Right lung (tissue), 5 donors: ENCODE data around the gene C1QTNF8. TPM values are rescaled to one million over a fixed set of nuclear protein-coding genes. Genes with fewer than 3 reads are reported as not detected.

Source experiments
- DNase-seq, 2 donors: peaks; one replicate each; pipeline ENCODE4 v3.0.0-alpha.2; 2013
- polyA plus RNA-seq, 5 donors: library from polyadenylated mRNA; unstranded; fragments of 120-200 nt; gene quantifications; one replicate each; pipeline versions ENCODE4 v1.2.1 to v1.2.3, GENCODE V29; 2013; ENCODE audit warnings: inconsistent platforms in 1 of 5, low replicate concordance in 1 of 5; ENCODE audit not compliant: insufficient read length in 5 of 5, insufficient read depth in 1 of 5

Gene C1QTNF8
- polyA plus RNA-seq, 5 donors = 0.06 to 0.26 (median 0.24) TPM; not detected in 1

DNA sequence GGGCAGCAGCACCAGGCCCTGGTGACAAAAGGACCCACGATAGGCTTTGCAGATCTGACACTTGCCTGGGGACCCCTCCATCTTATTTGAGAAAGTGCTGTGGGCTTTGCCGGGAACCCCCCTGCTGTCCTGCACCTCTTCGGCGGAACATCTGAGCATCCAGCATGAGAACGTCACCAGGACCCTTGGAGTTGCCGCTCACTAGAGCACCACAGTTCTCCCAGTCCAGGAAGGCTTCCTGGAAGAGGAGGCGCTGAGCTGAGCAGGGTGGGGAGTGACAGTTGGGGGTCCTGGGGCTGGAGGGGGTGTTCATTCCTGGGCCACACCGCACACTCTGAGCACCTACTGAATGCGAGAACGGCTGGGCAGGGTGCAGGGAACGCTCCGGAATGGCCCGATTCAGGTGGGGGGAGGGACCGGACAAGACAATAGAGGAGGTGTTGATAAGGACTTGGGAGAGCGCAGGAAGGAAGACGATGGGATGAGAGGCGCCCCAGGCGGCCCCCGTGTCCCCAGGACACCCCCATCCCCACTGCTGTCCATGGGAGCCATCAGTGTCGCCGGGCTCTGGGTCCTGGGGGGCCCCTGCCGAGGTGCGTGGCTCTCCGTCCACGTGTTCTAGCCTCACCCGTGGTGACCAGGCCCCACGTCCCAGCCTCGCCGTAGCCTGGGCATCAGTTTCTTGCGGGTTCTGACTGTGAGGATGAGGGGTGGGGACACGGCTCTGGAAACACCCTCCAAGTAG, 32.1 kb upstream of the C1QTNF8 start:
- no peak for DNase-seq

- DNase-seq = no peak
These were observed 31.1 kb upstream of the C1QTNF8 start for GRCh38 chr16:1127101-1127500.

DNA sequence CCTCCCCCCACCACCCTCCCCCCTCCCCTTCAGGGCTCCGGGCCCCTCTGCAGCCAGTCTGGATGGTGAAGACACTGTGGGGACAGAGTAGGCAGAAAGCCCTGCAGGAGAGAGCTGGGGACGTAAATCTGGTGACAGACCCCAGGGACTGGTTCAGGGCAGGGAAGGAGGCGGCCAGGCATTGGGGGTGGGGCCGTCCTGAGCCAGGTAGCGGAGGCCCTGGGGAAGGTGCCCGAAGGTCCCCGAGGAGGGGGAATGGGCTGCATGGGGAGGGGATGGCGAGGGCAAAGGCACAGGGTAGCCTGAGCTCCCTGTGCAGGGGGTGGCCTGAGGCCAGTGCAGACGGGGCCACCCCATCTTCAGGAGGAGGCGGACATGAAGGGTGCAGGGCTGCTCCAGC, 30.5 kb upstream of the C1QTNF8 start:
- no peak for DNase-seq

DNA sequence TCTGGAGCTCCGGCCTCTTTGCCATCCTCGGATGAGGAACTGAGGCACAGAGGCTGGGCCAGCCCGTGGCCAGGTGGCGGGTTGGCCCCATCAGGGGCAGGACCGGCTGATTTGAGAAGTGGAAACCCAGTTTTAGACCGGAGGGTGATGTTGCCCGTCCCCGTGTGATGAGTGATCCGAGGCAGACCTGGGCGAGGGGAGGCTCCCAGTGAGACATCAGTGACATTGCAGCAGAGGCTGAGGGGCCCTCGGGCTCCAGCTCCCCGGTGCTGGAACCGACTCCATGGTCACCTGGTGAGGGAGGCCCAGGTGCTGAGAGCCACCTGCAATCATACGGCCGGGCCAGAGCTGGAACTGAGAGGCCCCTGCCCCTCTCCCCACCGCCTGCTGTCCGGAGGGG, 30.0 kb upstream of the C1QTNF8 start:
- DNase-seq = no peak

DNA sequence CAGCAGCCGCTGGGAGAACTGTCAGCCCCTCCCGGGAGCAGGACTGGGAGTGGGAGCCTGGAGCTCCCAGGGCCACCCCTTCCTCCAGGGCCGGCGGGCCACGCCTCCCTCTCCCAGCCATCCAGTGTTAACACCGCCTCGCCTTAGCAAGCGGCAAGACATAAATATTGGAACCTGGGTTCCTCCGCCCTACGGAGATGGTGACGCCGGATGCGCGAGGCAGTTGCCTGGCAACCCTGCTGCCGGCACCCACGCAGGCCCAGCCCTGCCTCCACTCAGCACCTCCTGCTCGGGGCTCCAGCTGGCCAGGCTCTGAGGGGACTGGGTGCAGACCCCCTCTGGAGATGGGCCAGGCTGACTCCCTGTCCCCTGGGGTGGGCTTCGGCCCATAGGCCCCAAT, 29.4 kb upstream of the C1QTNF8 start:
- DNase-seq = peak; percentile 36 to 39

- no peak for DNase-seq
These were observed 28.8 kb upstream of the C1QTNF8 start for GRCh38 chr16:1124795-1125194.

DNA sequence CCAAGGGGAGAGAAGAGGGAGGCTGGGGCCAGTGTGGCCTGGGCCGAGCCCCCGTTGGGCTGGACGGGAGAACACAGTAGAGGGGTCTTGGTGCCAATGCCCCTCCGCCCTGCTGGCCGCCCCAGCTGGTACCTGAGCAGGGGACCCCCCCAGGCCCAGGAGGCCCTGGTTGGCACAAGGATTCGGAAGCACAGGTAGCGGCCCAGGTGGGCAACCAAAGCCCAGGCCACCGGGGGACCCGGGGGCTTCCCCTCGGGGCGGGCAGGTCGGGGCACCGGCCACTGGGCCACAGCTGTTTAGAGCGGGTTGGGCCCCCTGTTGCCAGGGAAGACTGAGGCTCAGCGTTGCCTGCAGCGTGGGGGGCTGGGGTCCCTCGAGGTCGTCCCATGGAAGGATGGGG, 28.2 kb upstream of the C1QTNF8 start:
- DNase-seq = no peak

- DNase-seq = no peak
These were observed 27.6 kb upstream of the C1QTNF8 start for GRCh38 chr16:1123525-1124230.

- no peak for DNase-seq
These were observed 26.3 kb upstream of the C1QTNF8 start for GRCh38 chr16:1122398-1122765.

DNA sequence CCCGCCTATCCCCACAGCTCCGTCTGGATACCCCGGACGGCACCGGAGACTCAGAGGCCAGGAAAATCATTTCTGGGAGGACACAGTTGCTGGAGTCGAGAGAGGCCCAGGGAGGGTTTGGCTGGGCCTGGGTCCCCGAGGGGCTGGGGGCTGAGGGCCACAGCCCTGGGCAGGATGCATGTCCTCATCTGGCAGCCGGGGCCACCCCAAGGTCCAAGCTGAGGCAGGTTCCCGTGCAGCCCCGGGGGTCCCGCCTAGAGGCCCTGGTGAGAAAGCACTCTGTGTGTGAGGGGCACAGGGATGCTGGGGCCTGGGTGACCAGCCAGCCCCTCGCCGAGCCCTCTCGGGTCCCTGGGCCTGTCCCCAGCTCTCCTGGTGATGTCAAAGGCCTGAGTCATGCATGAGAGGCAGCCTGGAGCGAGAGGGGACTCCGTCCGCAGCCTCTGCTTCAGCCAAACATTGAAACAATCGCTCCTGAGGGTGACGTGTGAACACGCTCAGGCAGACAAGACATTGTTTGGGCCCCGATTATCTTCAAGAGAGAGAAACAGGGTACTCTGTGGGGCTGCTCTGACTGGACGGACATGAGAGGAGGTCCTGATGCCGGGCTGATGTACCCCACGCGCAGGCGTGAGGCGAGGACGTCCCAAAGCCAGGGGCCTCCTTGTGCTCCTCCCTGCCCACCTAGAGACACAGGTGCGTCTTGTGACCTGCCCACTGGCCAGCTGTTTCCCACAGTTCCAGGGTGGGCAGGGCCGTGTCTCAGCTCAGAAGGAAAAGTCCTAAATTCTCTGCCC, 25.8 kb upstream of the C1QTNF8 start:
- DNase-seq = no peak

GRCh38 chr16:1121009-1121408, 25.0 kb upstream of the C1QTNF8 start:
- no peak for DNase-seq

DNA sequence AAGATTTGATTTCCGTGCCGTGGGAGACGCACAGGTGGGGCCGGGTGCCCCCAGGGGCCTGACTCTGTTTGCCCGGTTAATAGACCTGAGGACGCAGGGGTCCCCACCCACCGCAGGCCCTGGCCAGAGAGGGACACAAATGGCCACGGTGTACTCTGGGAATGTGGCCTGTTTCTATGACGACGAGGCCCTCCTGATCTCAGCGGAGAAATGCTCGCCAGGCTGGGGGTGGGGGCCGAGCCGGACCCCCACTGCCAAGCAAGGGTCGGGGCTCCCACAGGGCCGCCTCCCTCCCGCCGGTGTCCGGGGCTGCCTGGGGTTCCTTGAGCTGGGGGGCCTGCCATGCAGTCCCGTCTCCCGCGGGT, 24.5 kb upstream of the C1QTNF8 start:
- no peak for DNase-seq

GRCh38 chr16:1119766-1120576, 23.9 kb upstream of the C1QTNF8 start:
- DNase-seq = no peak

DNA sequence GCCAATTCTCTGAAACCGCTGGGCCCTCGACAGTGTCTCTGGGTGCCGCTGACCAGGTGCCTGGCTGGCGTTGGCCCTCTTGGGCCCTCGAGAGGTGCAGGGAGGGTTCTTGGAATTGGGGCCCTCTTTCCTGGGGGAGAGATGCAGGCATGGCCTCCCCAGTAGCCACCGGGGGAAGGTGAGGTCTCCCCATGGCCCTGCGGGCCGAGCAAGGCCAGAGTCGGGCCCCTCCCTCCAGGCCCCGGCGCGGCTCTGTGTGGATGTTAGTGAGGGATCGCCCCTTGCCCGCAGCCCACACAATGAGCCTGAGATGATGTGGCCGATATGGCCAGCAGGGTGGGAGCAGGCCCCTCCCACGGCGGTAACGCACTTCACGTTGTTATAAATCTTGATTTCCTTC, 23.1 kb upstream of the C1QTNF8 start:
- no peak for DNase-seq

DNA sequence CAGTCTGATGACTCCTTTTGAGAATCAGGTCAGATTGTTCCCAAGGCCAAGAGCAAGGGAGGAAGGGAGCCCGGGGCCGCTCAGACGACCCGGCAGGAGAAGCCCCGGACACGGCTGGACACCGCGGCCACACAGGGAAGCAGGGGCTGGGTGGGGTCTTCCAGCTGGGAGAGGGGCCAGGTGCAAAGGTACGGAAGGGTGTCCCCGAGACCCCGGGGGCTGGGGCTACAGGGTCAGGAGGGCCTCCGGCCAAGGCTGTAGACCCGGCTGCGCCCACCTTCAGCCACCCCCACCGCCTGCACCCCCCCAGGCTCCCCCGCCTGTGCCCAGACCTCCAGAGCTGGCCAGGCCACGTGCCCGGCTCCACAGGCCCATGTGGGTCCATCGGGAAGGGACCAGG, 21.9 kb upstream of the C1QTNF8 start:
- no peak for DNase-seq

GRCh38 chr16:1117176-1117900, 21.3 kb upstream of the C1QTNF8 start:
- DNase-seq = no peak

- no peak for DNase-seq
These were observed 20.6 kb upstream of the C1QTNF8 start for GRCh38 chr16:1116693-1117077.

DNA sequence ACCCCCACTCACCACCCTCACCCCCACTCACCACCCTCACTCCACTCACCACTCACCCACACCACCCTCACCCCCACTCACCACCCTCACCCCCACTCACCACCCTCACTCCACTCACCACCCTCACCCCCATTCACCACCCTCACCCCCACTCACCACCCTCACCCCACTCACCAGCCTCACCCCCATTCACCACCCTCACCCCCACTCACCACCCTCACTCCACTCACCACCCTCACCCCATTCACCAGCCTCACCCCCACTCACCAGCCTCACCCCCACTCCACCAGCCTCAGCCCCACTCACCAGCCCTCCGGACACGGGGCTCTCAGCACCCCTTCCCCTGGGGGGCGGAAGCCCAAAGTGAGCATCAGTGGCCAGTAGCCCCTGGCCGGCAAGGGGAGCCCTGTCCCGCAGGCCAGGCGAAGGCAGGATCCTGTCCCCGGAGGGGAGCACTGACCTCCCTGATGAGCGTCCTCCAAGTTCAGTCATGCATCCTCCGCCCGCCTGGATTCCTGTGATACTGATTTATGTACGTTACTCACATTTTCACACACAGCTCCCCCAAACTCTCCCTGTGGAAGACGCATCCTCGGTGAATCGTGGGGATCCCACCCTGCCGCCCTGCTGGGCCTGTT, 18.0 kb upstream of the C1QTNF8 start:
- DNase-seq = no peak

- no peak for DNase-seq
These were observed 17.4 kb upstream of the C1QTNF8 start for GRCh38 chr16:1113489-1113888.

DNA sequence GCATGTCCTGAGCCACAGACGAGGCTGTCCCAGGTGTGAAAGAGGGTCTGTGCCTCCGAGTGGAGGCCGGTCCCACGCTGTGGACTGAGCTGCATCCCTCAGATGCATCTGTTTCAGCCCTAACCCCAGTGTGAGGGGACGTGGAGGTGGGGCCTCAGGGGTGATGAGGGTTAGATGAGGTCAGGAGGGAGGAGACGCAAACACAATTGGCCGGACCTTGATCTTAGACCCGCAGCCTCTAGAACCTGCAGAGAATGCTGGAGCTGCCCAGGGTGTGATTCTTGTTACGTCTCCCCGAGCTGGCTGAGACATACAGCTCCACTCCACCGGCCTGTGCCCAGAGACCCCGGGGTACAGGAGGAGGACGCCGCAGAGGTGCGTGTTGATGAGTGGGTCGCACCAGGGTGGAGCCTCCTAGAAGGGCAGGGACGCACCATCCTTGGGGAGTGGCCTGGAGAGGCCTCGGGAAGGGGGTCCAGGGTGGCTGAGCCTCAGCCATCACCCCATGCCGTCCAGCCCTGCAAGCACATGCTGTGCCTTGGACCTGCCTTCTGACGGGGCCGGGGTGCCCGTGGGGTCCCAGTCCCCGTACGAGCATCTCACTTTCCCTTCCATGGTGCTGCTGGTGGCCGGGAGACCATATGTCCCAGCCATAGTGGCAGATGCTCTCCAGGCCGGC, 16.6 kb upstream of the C1QTNF8 start:
- DNase-seq = no peak
